ENCODE results near the gene P4HB. TPM values are rescaled to one million over a fixed set of nuclear protein-coding genes. Genes with fewer than 3 reads are reported as not detected.

Gene P4HB
- total RNA-seq, 1 experiment from 2014 or later = 759 TPM

GRCh38 chr17:81902023-81902652, 41.8 kb upstream of the P4HB start, which contains the start of gene NPB:
NPB (plus strand) TSS chr17:81902238; CDS start chr17:81902278, 40 bp downstream.
- ATAC-seq (peak; percentile 6; the same call in 1 of the 2 replicates), DNase-seq (ENCODE audit: low read depth, low spot score) (no peak)
- ChIA-PET POLR2A (no interaction called here), CTCF (no interaction called here)
- no TSS peak for BruUV-seq (replicated peaks)
- in situ Hi-C loops (cut with HindIII; ENCODE audit: low pct_unique_long_range_greater_than_20kb, low sequenced_read_pairs) (no loop called here), intact Hi-C loops (cut with micrococcal nuclease; ENCODE audit: unreplicated experiment) (no loop called here)
- peaks cover 27% of the 10 kb centered on the region for H3K4me1 ChIP-seq (ENCODE audit: control insufficient read depth, insufficient read depth, low read length)
- no peaks in the 10 kb centered on the region for H3K9me3 ChIP-seq (ENCODE audit: control insufficient read depth, insufficient read depth, low read depth, low read length)
- H3K27me3 ChIP-seq (ENCODE audit: control insufficient read depth, insufficient read depth, low read length) = no peaks in the 10 kb centered on the region
- H3K4me3 ChIP-seq (ENCODE audit: low read depth in 2 of 2, low read length in 2 of 2) = peak within 1 kb of the TSS in 1 of 2 experiments; percentile 13; a peak in 1 of 4 replicates
- H3K36me3 ChIP-seq (ENCODE audit: control insufficient read depth, insufficient read depth, low read length) = no peaks in the 10 kb centered on the region
- TF ChIP-seq SIN3A (IDR thresholded peaks at IDR 0.05; ENCODE audit: borderline replicate concordance, insufficient read depth, low read depth, low read length) = 0 out of 2 replicates have a peak, but pooled peaks have one; percentile 49
- no peak for TF ChIP-seq TCF7L2 (IDR thresholded peaks at IDR 0.05; ENCODE audit: low read depth, low read length)
- H3K27ac ChIP-seq (ENCODE audit: low read length) = no peak within 1 kb of the TSS

GRCh38 chr17:81901167-81902022, 41.1 kb upstream of the P4HB start:
- Histone ChIP-seq H3K27ac (ENCODE audit: low read length) (no peak overlapping the region), H3K36me3 (ENCODE audit: control insufficient read depth, insufficient read depth, low read length) (no peaks in the 10 kb centered on the region), H3K4me1 (ENCODE audit: control insufficient read depth, insufficient read depth, low read length) (peaks cover 27% of the 10 kb centered on the region), H3K9me3 (ENCODE audit: control insufficient read depth, insufficient read depth, low read depth, low read length) (no peaks in the 10 kb centered on the region), H3K27me3 (ENCODE audit: control insufficient read depth, insufficient read depth, low read length) (no peaks in the 10 kb centered on the region), H3K4me3 (ENCODE audit: low read depth in 2 of 2, low read length in 2 of 2) (no peak overlapping the region)
- POLR2A ChIA-PET = no interaction called here
- no peak for TF ChIP-seq REST (IDR thresholded peaks at IDR 0.05; ENCODE audit: insufficient read depth in 1 of 2, low read depth in 2 of 2, low read length in 1 of 2)
- peak; percentile 46; the same call in 1 of the 2 replicates for TF ChIP-seq POLR2AphosphoS5 (IDR thresholded peaks at IDR 0.05; ENCODE audit: low read depth, low read length)
- intact Hi-C loops (cut with micrococcal nuclease; ENCODE audit: unreplicated experiment) (no loop called here), in situ Hi-C loops (cut with HindIII; ENCODE audit: low pct_unique_long_range_greater_than_20kb, low sequenced_read_pairs) (no loop called here)
- TSS peak; percentile 49 for BruUV-seq (replicated peaks)
- ATAC-seq (no peak), DNase-seq (ENCODE audit: low read depth, low spot score) (no peak)
- CTCF ChIA-PET = no interaction called here

GRCh38 chr17:81900181-81900820, 40.0 kb upstream of the P4HB start:
- H3K36me3 ChIP-seq (ENCODE audit: control insufficient read depth, insufficient read depth, low read length) = no peaks in the 10 kb centered on the region
- POLR2A ChIA-PET = no interaction called here
- TF ChIP-seq SIN3A (IDR thresholded peaks at IDR 0.05; ENCODE audit: borderline replicate concordance, insufficient read depth, low read depth, low read length) (no peak), POLR2AphosphoS5 (IDR thresholded peaks at IDR 0.05; ENCODE audit: low read depth, low read length) (peak; percentile 22)
- DNase-seq (ENCODE audit: low read depth, low spot score) = no peak
- H3K4me1 ChIP-seq (ENCODE audit: control insufficient read depth, insufficient read depth, low read length) = peaks cover 27% of the 10 kb centered on the region
- no peaks in the 10 kb centered on the region for H3K9me3 ChIP-seq (ENCODE audit: control insufficient read depth, insufficient read depth, low read depth, low read length)
- peak; percentile 6; the same call in 1 of the 2 replicates for ATAC-seq
- CTCF ChIA-PET = no interaction called here
- in situ Hi-C loops (cut with HindIII; ENCODE audit: low pct_unique_long_range_greater_than_20kb, low sequenced_read_pairs) = no loop called here
- intact Hi-C loops (cut with micrococcal nuclease; ENCODE audit: unreplicated experiment) = no loop called here
- no peak overlapping the region for H3K4me3 ChIP-seq (ENCODE audit: low read depth in 2 of 2, low read length in 2 of 2)
- no peak overlapping the region for H3K27ac ChIP-seq (ENCODE audit: low read length)
- BruUV-seq (replicated peaks) = no TSS peak
- no peaks in the 10 kb centered on the region for H3K27me3 ChIP-seq (ENCODE audit: control insufficient read depth, insufficient read depth, low read length)
